PC-3 (cell line): Measurements from ENCODE around the gene AHCTF1.

ENCODE experiments used
- EZH2 ChIP-seq: fragments of 300-600 bp; sonication (generic); IDR thresholded peaks from one replicate; pipeline ENCODE4 v1.6.1; 2017; ENCODE audit warnings: antibody characterized with exemption, mild to moderate bottlenecking, low read length; ENCODE audit not compliant: unreplicated experiment
- TF ChIP-seq, protein P1 (sequence below): fragments of 300-600 bp; sonication (generic); conservative IDR thresholded peaks from 2 replicates; pipeline ENCODE4 v1.5.1; 2017; ENCODE audit warnings: antibody characterized with exemption, low read depth, mild to moderate bottlenecking, low read length

GRCh38 chr1:246978281-246978680 is 46.5 kb upstream of the AHCTF1 start:
- TF ChIP-seq, protein P1, sequence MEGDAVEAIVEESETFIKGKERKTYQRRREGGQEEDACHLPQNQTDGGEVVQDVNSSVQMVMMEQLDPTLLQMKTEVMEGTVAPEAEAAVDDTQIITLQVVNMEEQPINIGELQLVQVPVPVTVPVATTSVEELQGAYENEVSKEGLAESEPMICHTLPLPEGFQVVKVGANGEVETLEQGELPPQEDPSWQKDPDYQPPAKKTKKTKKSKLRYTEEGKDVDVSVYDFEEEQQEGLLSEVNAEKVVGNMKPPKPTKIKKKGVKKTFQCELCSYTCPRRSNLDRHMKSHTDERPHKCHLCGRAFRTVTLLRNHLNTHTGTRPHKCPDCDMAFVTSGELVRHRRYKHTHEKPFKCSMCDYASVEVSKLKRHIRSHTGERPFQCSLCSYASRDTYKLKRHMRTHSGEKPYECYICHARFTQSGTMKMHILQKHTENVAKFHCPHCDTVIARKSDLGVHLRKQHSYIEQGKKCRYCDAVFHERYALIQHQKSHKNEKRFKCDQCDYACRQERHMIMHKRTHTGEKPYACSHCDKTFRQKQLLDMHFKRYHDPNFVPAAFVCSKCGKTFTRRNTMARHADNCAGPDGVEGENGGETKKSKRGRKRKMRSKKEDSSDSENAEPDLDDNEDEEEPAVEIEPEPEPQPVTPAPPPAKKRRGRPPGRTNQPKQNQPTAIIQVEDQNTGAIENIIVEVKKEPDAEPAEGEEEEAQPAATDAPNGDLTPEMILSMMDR = no peak
- TF ChIP-seq EZH2 = no peak
